GM23338 (cell line): Measurements from ENCODE around the gene IGSF21.

Experiments
- CREB1 ChIP-seq: fragments of 250-450 bp; sonication (Bioruptor Pico); IDR thresholded peaks from 2 replicates; pipeline ENCODE4 v1.5.0; 2020; ENCODE audit warnings: low read depth, mild to moderate bottlenecking, moderate library complexity
- CTCF ChIP-seq, 2 experiments: fragments of 200-600 bp in 1 of 2; sonication (generic) in 1 of 2; conservative IDR thresholded peaks; 2 replicates each; pipeline versions ENCODE4 v1.5.1 to v1.6.1; 2016 to 2017; ENCODE audit warnings: antibody characterized with exemption in 2 of 2, low read depth in 2 of 2, mild to moderate bottlenecking in 2 of 2, moderate library complexity in 1 of 2
- EZH2 ChIP-seq: fragments of 200-600 bp; sonication (generic); IDR thresholded peaks from one replicate; pipeline ENCODE4 v1.8.0; 2017; ENCODE audit warnings: antibody characterized with exemption, mild to moderate bottlenecking, low read depth; ENCODE audit not compliant: unreplicated experiment
- JUNB ChIP-seq: IDR thresholded peaks from one replicate; pipeline ENCODE4 v1.6.1; 2016; ENCODE audit warnings: antibody characterized with exemption; ENCODE audit not compliant: unreplicated experiment
- POLR2AphosphoS5 ChIP-seq: IDR thresholded peaks from 2 replicates; pipeline ENCODE4 v1.6.1; 2016; ENCODE audit warnings: antibody characterized with exemption, low read depth
- REST ChIP-seq: IDR thresholded peaks from one replicate; pipeline ENCODE4 v1.6.1; 2018; ENCODE audit warnings: antibody characterized with exemption; ENCODE audit not compliant: unreplicated experiment
- STAT1 ChIP-seq: IDR thresholded peaks from one replicate; pipeline ENCODE4 v1.6.1; 2016; ENCODE audit warnings: antibody characterized with exemption; ENCODE audit not compliant: unreplicated experiment

GRCh38 chr1:18101508-18101907 is 6.1 kb upstream of the IGSF21 start:
- TF ChIP-seq POLR2AphosphoS5 = no peak
- no peak for TF ChIP-seq CTCF (conservative IDR thresholded peaks at IDR 0.05; ENCODE audit: low read depth in 2 of 2)
- TF ChIP-seq CREB1 = no peak
- TF ChIP-seq STAT1 = no peak
- TF ChIP-seq JUNB = no peak
- TF ChIP-seq EZH2 = no peak
- no peak for TF ChIP-seq REST
